H1 (cell line): ENCODE data around the gene CEP290. TPM values are rescaled to one million over a fixed set of nuclear protein-coding genes. Genes with fewer than 3 reads are reported as not detected.

Experiments
- CTCF ChIA-PET: fragments of 300-600 bp; sonication (Branson Sonifier 250); formaldehyde crosslinking; loops from one replicate; lab custom pipeline; 2021; ENCODE audit not compliant: partially characterized antibody; lab: Charles Lee
- POLR2A ChIA-PET: fragments of 300-600 bp; sonication (Branson Sonifier 250); formaldehyde crosslinking; loops from one replicate; lab custom pipeline; 2021; ENCODE audit warnings: inconsistent platforms; ENCODE audit not compliant: partially characterized antibody; lab: Charles Lee
- DNase-seq, 2 experiments: peaks; one replicate each; pipeline versions ENCODE4 v3.0.0 to v3.0.0-alpha.2; 2010 to 2022; ENCODE audit warnings: low spot score in 2 of 2, low read depth in 1 of 2, mixed read lengths in 1 of 2
- FAIRE-seq: peaks from 2 replicates; lab custom pipeline; 2011; peaks lifted over from hg19 to GRCh38; lab: Jason Lieb, UNC
- H2AFZ ChIP-seq: 2 replicates; pipeline ENCODE4 v1.8.1; 2012; ENCODE audit warnings: low read length, inconsistent platforms
- H2AK5ac ChIP-seq: 2 replicates; pipeline ENCODE4 v1.6.1; 2013; ENCODE audit warnings: low read depth, low read length
- H2BK120ac ChIP-seq: replicated peaks from 2 replicates; pipeline ENCODE3; 2013; ENCODE audit warnings: low read depth, low read length, inconsistent platforms
- H2BK12ac ChIP-seq: 2 replicates; pipeline ENCODE4 v1.6.1; 2013; ENCODE audit warnings: low read depth, low read length
- H2BK15ac ChIP-seq: 2 replicates; pipeline ENCODE4 v1.6.1; 2013; ENCODE audit warnings: low read length
- H2BK20ac ChIP-seq: 2 replicates; pipeline ENCODE4 v1.6.1; 2013; ENCODE audit warnings: low read length
- H2BK5ac ChIP-seq: 2 replicates; pipeline ENCODE4 v1.6.1; 2013; ENCODE audit warnings: low read depth, low read length
- H3K14ac ChIP-seq: 2 replicates; pipeline ENCODE4 v1.6.1; 2013; ENCODE audit warnings: inconsistent platforms; ENCODE audit not compliant: insufficient read length
- H3K18ac ChIP-seq: 2 replicates; pipeline ENCODE4 v1.6.1; 2013; ENCODE audit warnings: low read length; ENCODE audit errors: extremely low read depth
- H3K23ac ChIP-seq: 2 replicates; pipeline ENCODE4 v1.6.1; 2013; ENCODE audit warnings: inconsistent platforms; ENCODE audit not compliant: insufficient read length
- H3K23me2 ChIP-seq: 2 replicates; pipeline ENCODE4 v1.6.1; 2013; ENCODE audit warnings: low read depth, low read length
- H3K27ac ChIP-seq: 2 replicates; pipeline ENCODE4 v1.6.1; 2011; ENCODE audit warnings: low read depth, low read length, inconsistent platforms
- H3K27me3 ChIP-seq, 4 experiments: replicated peaks in 1 of 4; 1 replicate in 1 of 4; 2 replicates in 3 of 4; pipeline versions ENCODE4 v1.6.1 to v1.8.1; 2011 to 2013; ENCODE audit warnings: low read length in 3 of 4, mild to moderate bottlenecking in 3 of 4, inconsistent platforms in 2 of 4, mixed read lengths in 2 of 4, moderate library complexity in 1 of 4; ENCODE audit not compliant: control insufficient read depth in 3 of 4, insufficient read depth in 3 of 4; ENCODE audit errors: extremely low read depth in 1 of 4
- H3K36me3 ChIP-seq, 4 experiments: 2 replicates each; pipeline versions ENCODE4 v1.6.1 to v1.8.1; 2011 to 2013; ENCODE audit warnings: mild to moderate bottlenecking in 4 of 4, low read length in 3 of 4, moderate library complexity in 2 of 4, control low read depth in 1 of 4, inconsistent platforms in 1 of 4; ENCODE audit not compliant: insufficient read depth in 4 of 4, control insufficient read depth in 2 of 4
- H3K4ac ChIP-seq: replicated peaks from 2 replicates; pipeline ENCODE3; 2013; ENCODE audit warnings: low read length, low read depth, mixed read lengths, inconsistent platforms; ENCODE audit not compliant: insufficient read length
- H3K4me1 ChIP-seq, 4 experiments: replicated peaks in 1 of 4; 1 replicate in 1 of 4; 2 replicates in 3 of 4; pipeline versions ENCODE4 v1.6.1 to v1.8.1; 2011 to 2013; ENCODE audit warnings: low read length in 3 of 4, inconsistent platforms in 2 of 4, mixed read lengths in 1 of 4; ENCODE audit not compliant: insufficient read depth in 4 of 4, control insufficient read depth in 3 of 4
- H3K4me2 ChIP-seq, 2 experiments: 2 replicates each; pipeline versions ENCODE4 v1.6.1 to v1.8.1; 2011 to 2013; ENCODE audit warnings: low read depth in 2 of 2, low read length in 2 of 2, control low read depth in 1 of 2, inconsistent platforms in 1 of 2, mild to moderate bottlenecking in 1 of 2; ENCODE audit not compliant: insufficient read depth in 1 of 2
- H3K4me3 ChIP-seq, 4 experiments: fragments of 200-600, 300-600 bp in 1 of 4; sonication (generic), shearing (Covaris generic), sonication (Bioruptor Twin) in 1 of 4; 2 replicates each; pipeline versions ENCODE4 v1.5.1 to v1.8.1; 2011 to 2016; ENCODE audit warnings: low read length in 4 of 4, low read depth in 3 of 4, control low read depth in 2 of 4, inconsistent platforms in 2 of 4, mild to moderate bottlenecking in 2 of 4, mixed read lengths in 1 of 4, moderate library complexity in 1 of 4; ENCODE audit not compliant: insufficient read depth in 2 of 4; ENCODE audit errors: extremely low read depth in 1 of 4
- H3K56ac ChIP-seq: replicated peaks from 2 replicates; pipeline ENCODE3; 2013; ENCODE audit warnings: low read depth, mild to moderate bottlenecking, mixed read lengths, low read length, inconsistent platforms; ENCODE audit not compliant: insufficient read length
- H3K79me1 ChIP-seq: 2 replicates; pipeline ENCODE4 v1.6.1; 2013; ENCODE audit warnings: low read depth, low read length, control low read depth
- H3K79me2 ChIP-seq, 2 experiments: 2 replicates each; pipeline versions ENCODE4 v1.6.1 to v1.8.1; 2012 to 2013; ENCODE audit warnings: low read length in 2 of 2, mild to moderate bottlenecking in 2 of 2, inconsistent platforms in 1 of 2; ENCODE audit not compliant: insufficient read depth in 2 of 2, control insufficient read depth in 1 of 2
- H3K9ac ChIP-seq, 4 experiments: replicated peaks in 1 of 4; 1 replicate in 1 of 4; 2 replicates in 3 of 4; pipeline versions ENCODE4 v1.6.1 to v1.8.1; 2011 to 2013; ENCODE audit warnings: low read depth in 3 of 4, low read length in 3 of 4, control low read depth in 2 of 4, mild to moderate bottlenecking in 2 of 4, moderate library complexity in 2 of 4, inconsistent platforms in 1 of 4; ENCODE audit errors: extremely low read depth in 1 of 4
- H3K9me3 ChIP-seq, 2 experiments: 2 replicates each; pipeline versions ENCODE4 v1.6.1 to v1.8.1; 2012 to 2013; ENCODE audit warnings: mild to moderate bottlenecking in 2 of 2, moderate library complexity in 2 of 2, control low read depth in 1 of 2, inconsistent platforms in 1 of 2, low read depth in 1 of 2, low read length in 1 of 2, mixed read lengths in 1 of 2; ENCODE audit not compliant: insufficient read depth in 2 of 2
- H4K20me1 ChIP-seq, 2 experiments: replicated peaks in 1 of 2; 2 replicates each; pipeline versions ENCODE3 to v1.8.1; 2011 to 2013; ENCODE audit warnings: inconsistent platforms in 2 of 2, low read length in 2 of 2, mild to moderate bottlenecking in 1 of 2; ENCODE audit not compliant: insufficient read depth in 2 of 2, control insufficient read depth in 1 of 2
- H4K5ac ChIP-seq: 2 replicates; pipeline ENCODE4 v1.6.1; 2013; ENCODE audit warnings: low read length, low read depth, mixed read lengths, inconsistent platforms; ENCODE audit not compliant: insufficient read length
- H4K8ac ChIP-seq: 2 replicates; pipeline ENCODE4 v1.8.0; 2013; ENCODE audit warnings: mild to moderate bottlenecking, moderate library complexity, low read length, inconsistent platforms; ENCODE audit not compliant: insufficient read depth; ENCODE audit errors: extremely low read depth
- H4K91ac ChIP-seq: replicated peaks from 2 replicates; pipeline ENCODE3; 2013; ENCODE audit warnings: low read length, mixed read lengths, inconsistent platforms; ENCODE audit not compliant: insufficient read length
- BACH1 ChIP-seq: IDR thresholded peaks from 2 replicates; pipeline ENCODE4 v1.6.1; 2012; ENCODE audit warnings: low read length, improper control_type of control experiment
- CEBPB ChIP-seq: IDR thresholded peaks from 2 replicates; pipeline ENCODE4 v1.6.1; 2012; ENCODE audit warnings: low read depth, low read length
- CHD2 ChIP-seq: IDR thresholded peaks from 2 replicates; pipeline ENCODE4 v1.6.1; 2012; ENCODE audit warnings: low read length, improper control_type of control experiment
- EP300 ChIP-seq, 2 experiments: IDR thresholded peaks; 1 replicate in 1 of 2; 2 replicates in 1 of 2; pipeline ENCODE4 v1.6.1; 2011 to 2012; ENCODE audit warnings: low read depth in 2 of 2, low read length in 2 of 2, mild to moderate bottlenecking in 2 of 2, borderline replicate concordance in 1 of 2, inconsistent platforms in 1 of 2, moderate library complexity in 1 of 2
- GTF2F1 ChIP-seq: IDR thresholded peaks from 2 replicates; pipeline ENCODE4 v1.6.1; 2012; ENCODE audit warnings: low read depth, low read length, improper control_type of control experiment, borderline replicate concordance
- KDM1A ChIP-seq: fragments of 200-600, 300-600 bp; sonication (generic); IDR thresholded peaks from 2 replicates; pipeline ENCODE4 v1.7.1; 2016; ENCODE audit warnings: mild to moderate bottlenecking, low read length, borderline replicate concordance
- KDM4A ChIP-seq: IDR thresholded peaks from one replicate; pipeline ENCODE4 v1.7.1; 2012; ENCODE audit warnings: low read depth, mild to moderate bottlenecking, moderate library complexity, low read length, inconsistent platforms; ENCODE audit not compliant: severe bottlenecking
- NANOG ChIP-seq: IDR thresholded peaks from 2 replicates; pipeline ENCODE4 v1.6.1; 2011; ENCODE audit warnings: low read length, low read depth, mild to moderate bottlenecking, inconsistent platforms; ENCODE audit not compliant: insufficient read depth, poor library complexity, severe bottlenecking
- POLR2A ChIP-seq, 2 experiments: IDR thresholded peaks; 1 replicate in 1 of 2; 2 replicates in 1 of 2; pipeline ENCODE4 v1.6.1; 2011; ENCODE audit warnings: low read depth in 2 of 2, low read length in 2 of 2, mild to moderate bottlenecking in 2 of 2; ENCODE audit errors: control extremely low read depth in 1 of 2
- RBBP5 ChIP-seq: IDR thresholded peaks from 2 replicates; pipeline ENCODE4 v1.7.1; 2012; ENCODE audit warnings: low read depth, mild to moderate bottlenecking, inconsistent platforms, low read length, moderate library complexity, borderline replicate concordance
- RNF2 ChIP-seq: fragments of 200-900, 300-1000 bp; sonication (generic); IDR thresholded peaks from 2 replicates; pipeline ENCODE4 v1.7.1; 2016; ENCODE audit warnings: borderline replicate concordance, low read depth, mild to moderate bottlenecking, antibody characterized with exemption, low read length; ENCODE audit not compliant: poor library complexity, severe bottlenecking; ENCODE audit errors: missing control alignments
- SP4 ChIP-seq: IDR thresholded peaks from 2 replicates; pipeline ENCODE4 v1.6.1; 2012; ENCODE audit warnings: low read length, inconsistent platforms
- WGBS, 2 experiments: shearing (Covaris generic) in 1 of 2; methylation state at CpG; one replicate each; pipeline versions ENCODE4 v1.1.6 to v1.1.7; 2013 to 2015; ENCODE audit warnings: low lambda C conversion rate in 2 of 2, mixed read lengths in 2 of 2, inconsistent platforms in 1 of 2, low coverage in 1 of 2, missing lambda C conversion rate in 1 of 2; ENCODE audit not compliant: insufficient replicate concordance in 2 of 2, insufficient coverage in 1 of 2, insufficient read length in 1 of 2; ENCODE audit errors: extremely low coverage in 1 of 2, missing lambda C conversion rate in 1 of 2; 5-methylcytosine and 5-hydroxymethylcytosine counted together
- polyA plus RNA-seq, 7 experiments: library from polyadenylated mRNA; depleted of rRNA in 3 of 7; stranded (reverse) in 5 of 7; unstranded in 2 of 7; fragments of >200 nt in 5 of 7; fragments of 200-250 nt in 2 of 7; gene quantifications; 1 replicate in 5 of 7; 2 replicates in 1 of 7; 4 replicates in 1 of 7; pipeline versions ENCODE4 v1.2.1 to v1.2.3, GENCODE V29; 2011 to 2013; ENCODE audit warnings: missing spikeins in 2 of 7, mixed read lengths in 2 of 7
- total RNA-seq: library from RNA; stranded (reverse); fragmentation: NEBNext Ultra II Directional; extraction: Animal tissue kit (Norgen Biotek cat#: 25700); gene quantifications from 2 replicates; pipeline ENCODE4 v1.2.1, GENCODE V29; 2021

The CEP290 gene
- total and polyA plus RNA-seq, 2 of the 8 experiments (the other 6 are each of a cell fraction or from before 2014, with no cell fraction given) = 2.1 to 5.9 TPM

- H2BK5ac ChIP-seq = peak overlapping the region; percentile 74; the same call in 1 of the 2 replicates
- H3K4me3 ChIP-seq = peak overlapping the region; percentile 84 to 94 (median 89)
- no peak overlapping the region for H2BK20ac ChIP-seq
- peak overlapping the region; percentile 42 for H3K56ac ChIP-seq
- POLR2A ChIA-PET = no interaction called here
- H3K4me2 ChIP-seq = peak overlapping the region; percentile 72 to 83
- no peak overlapping the region for H2AK5ac ChIP-seq
- H2AFZ ChIP-seq = peak overlapping the region; percentile 99
- DNase-seq (peak; percentile 47 to 87), FAIRE-seq (no peak)
- peak overlapping the region; percentile 85; the same call in 1 of the 2 replicates for H4K8ac ChIP-seq
- no peak overlapping the region for H2BK15ac ChIP-seq
- peak overlapping the region; percentile 73 for H4K91ac ChIP-seq
- peak overlapping the region; percentile 74 to 83 (median 80) for H3K9ac ChIP-seq
- H3K79me1 ChIP-seq = no peaks in the 10 kb centered on the region
- H3K4me1 ChIP-seq = peaks cover 0 to 3% (median under 1%) of the 10 kb centered on the region in 4 experiments; a peak in 2 of 7 replicates
- H3K27ac ChIP-seq = peak overlapping the region; percentile 48; the same call in 1 of the 2 replicates
- H4K5ac ChIP-seq = peak overlapping the region; percentile 78
- peaks cover 0 to 3% of the 10 kb centered on the region in 2 experiments; a peak in 1 of 4 replicates for H3K9me3 ChIP-seq
- 0% methylated on average over 48 of the region's 54 CpGs; no CpG with 5 or more reads in 1 of the 2 experiments for WGBS, 2 experiments
- H2BK12ac ChIP-seq = no peak overlapping the region; the same call in 1 of the 2 replicates
- H3K18ac ChIP-seq = peak overlapping the region; percentile 90; the same call in 1 of the 2 replicates
- CTCF ChIA-PET = interaction anchor here (0.6 to 0.9 kb wide), 3 partner anchors 14 to 1190 kb away, joined by 3 to 4 read pairs (median 3); no protein-coding TSS in a partner anchor
- H3K4ac ChIP-seq = no peak overlapping the region
- H3K14ac ChIP-seq = no peak overlapping the region
- no peaks in the 10 kb centered on the region for H3K23me2 ChIP-seq
- no peaks in the 10 kb centered on the region; a peak in 1 of 8 replicates for H3K36me3 ChIP-seq
- no peak overlapping the region for H2BK120ac ChIP-seq
- peaks cover 0 to 47% of the 10 kb centered on the region in 2 experiments; a peak in 3 of 4 replicates for H3K79me2 ChIP-seq
- no peak overlapping the region for H3K23ac ChIP-seq
- H3K27me3 ChIP-seq = no peaks in the 10 kb centered on the region
- peaks cover 0 to 1% of the 10 kb centered on the region in 2 experiments for H4K20me1 ChIP-seq
- no peak for TF ChIP-seq CHD2
- TF ChIP-seq GTF2F1 = no peak
- peak in 1 of 2 experiments; percentile 76; a peak in 2 of 3 replicates for TF ChIP-seq POLR2A (IDR thresholded peaks at IDR 0.05; ENCODE audit: control extremely low read depth in 1 of 2, low read depth in 2 of 2, low read length in 2 of 2)
- TF ChIP-seq KDM4A = peak; percentile 97
- no peak for TF ChIP-seq KDM1A
- TF ChIP-seq BACH1 = peak; percentile 17; the same call in 1 of the 2 replicates
- TF ChIP-seq RBBP5 = peak; percentile 85; the same call in 1 of the 2 replicates
- TF ChIP-seq EP300 (IDR thresholded peaks at IDR 0.05; ENCODE audit: borderline replicate concordance in 1 of 2, low read depth in 2 of 2, low read length in 2 of 2) = no peak
- TF ChIP-seq CEBPB = no peak
- no peak for TF ChIP-seq NANOG
- TF ChIP-seq RNF2 = no peak
- TF ChIP-seq SP4 = no peak
These were observed 106.5 kb downstream of the CEP290 start for GRCh38 chr12:88035271-88035906.
